Body of pancreas (tissue), 4 donors: ENCODE results near the gene ADCY7.

ENCODE experiments used
- POLR2A ChIP-seq, 3 donors: fragments of 450-650 bp; IDR thresholded peaks; one replicate each; pipeline ENCODE4 v1.6.1; 2016; ENCODE audit warnings: antibody characterized with exemption in 3 of 3, mild to moderate bottlenecking in 2 of 3
- TF ChIP-seq, protein P1 (sequence below), 7 experiments: fragments of 450-650 bp in 4 of 7; fragments of 200-600 bp in 3 of 7; sonication (generic) in 3 of 7; IDR thresholded peaks; one replicate each; pipeline ENCODE4 v1.5.1; 2016 to 2019; ENCODE audit warnings: antibody characterized with exemption in 7 of 7

DNA sequence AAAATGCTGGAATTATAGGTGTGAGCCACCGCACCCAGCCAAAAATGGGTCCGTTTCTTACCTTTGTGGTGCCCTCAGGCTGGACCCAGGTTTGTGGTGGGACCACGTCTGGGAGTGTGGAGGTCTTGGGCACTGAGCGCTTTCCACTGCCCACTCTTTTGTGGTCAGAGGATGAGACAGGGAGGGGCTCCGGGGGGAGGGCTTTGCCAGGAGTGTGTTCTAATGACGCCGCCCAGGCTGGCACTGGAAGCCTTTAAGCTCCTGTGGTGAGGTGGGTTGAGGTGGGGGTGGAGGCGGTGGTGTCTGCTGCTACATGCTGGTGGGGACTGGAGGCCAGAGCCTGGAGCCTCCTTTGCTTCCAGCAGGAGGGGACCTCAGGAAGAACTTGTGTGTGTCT, 12.8 kb upstream of the ADCY7 start:
- TF ChIP-seq, protein P1, sequence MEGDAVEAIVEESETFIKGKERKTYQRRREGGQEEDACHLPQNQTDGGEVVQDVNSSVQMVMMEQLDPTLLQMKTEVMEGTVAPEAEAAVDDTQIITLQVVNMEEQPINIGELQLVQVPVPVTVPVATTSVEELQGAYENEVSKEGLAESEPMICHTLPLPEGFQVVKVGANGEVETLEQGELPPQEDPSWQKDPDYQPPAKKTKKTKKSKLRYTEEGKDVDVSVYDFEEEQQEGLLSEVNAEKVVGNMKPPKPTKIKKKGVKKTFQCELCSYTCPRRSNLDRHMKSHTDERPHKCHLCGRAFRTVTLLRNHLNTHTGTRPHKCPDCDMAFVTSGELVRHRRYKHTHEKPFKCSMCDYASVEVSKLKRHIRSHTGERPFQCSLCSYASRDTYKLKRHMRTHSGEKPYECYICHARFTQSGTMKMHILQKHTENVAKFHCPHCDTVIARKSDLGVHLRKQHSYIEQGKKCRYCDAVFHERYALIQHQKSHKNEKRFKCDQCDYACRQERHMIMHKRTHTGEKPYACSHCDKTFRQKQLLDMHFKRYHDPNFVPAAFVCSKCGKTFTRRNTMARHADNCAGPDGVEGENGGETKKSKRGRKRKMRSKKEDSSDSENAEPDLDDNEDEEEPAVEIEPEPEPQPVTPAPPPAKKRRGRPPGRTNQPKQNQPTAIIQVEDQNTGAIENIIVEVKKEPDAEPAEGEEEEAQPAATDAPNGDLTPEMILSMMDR (IDR thresholded peaks at IDR 0.05): no peak
- TF ChIP-seq POLR2A (IDR thresholded peaks at IDR 0.05): no peak
